ENCODE measurements around the gene ADAD2. TPM values are rescaled to one million over a fixed set of nuclear protein-coding genes. Genes with fewer than 3 reads are reported as not detected.

Gene ADAD2
- total RNA-seq, 1 experiment from 2014 or later, result not detected

GRCh38 chr16:84237994-84238750, 47.2 kb downstream of the ADAD2 start:
- in situ Hi-C loops (cut with HindIII; ENCODE audit: low pct_unique_long_range_greater_than_20kb, low sequenced_read_pairs), result no loop called here
- no peak for DNase-seq (ENCODE audit: low read depth)

GRCh38 chr16:84239141-84239769, 48.3 kb downstream of the ADAD2 start:
- in situ Hi-C loops (cut with HindIII; ENCODE audit: low pct_unique_long_range_greater_than_20kb, low sequenced_read_pairs), result no loop called here
- no peak for DNase-seq (ENCODE audit: low read depth)

GRCh38 chr16:84239909-84240308, 49.0 kb downstream of the ADAD2 start, which contains the start of gene KCNG4:
Gene KCNG4 (minus strand): TSS chr16:84240012. CDS start chr16:84237485, 2,527 bp downstream.
- in situ Hi-C loops (cut with HindIII; ENCODE audit: low pct_unique_long_range_greater_than_20kb, low sequenced_read_pairs), result no loop called here

GRCh38 chr16:84240455-84240854, 49.5 kb downstream of the ADAD2 start:
- in situ Hi-C loops (cut with HindIII; ENCODE audit: low pct_unique_long_range_greater_than_20kb, low sequenced_read_pairs), result no loop called here

More at GRCh38 chr16:84239909-84240308, 49.0 kb downstream of the ADAD2 start, which contains the start of gene KCNG4:
- DNase-seq (ENCODE audit: low read depth), result no peak

GRCh38 chr16:84241778-84242177, 50.8 kb downstream of the ADAD2 start:
- DNase-seq (ENCODE audit: low read depth), result no peak
- in situ Hi-C loops (cut with HindIII; ENCODE audit: low pct_unique_long_range_greater_than_20kb, low sequenced_read_pairs), result no loop called here

More at GRCh38 chr16:84240455-84240854, 49.5 kb downstream of the ADAD2 start:
- no peak for DNase-seq (ENCODE audit: low read depth)

GRCh38 chr16:84242839-84243238, 51.9 kb downstream of the ADAD2 start:
- no peak for DNase-seq (ENCODE audit: low read depth)
- in situ Hi-C loops (cut with HindIII; ENCODE audit: low pct_unique_long_range_greater_than_20kb, low sequenced_read_pairs), result no loop called here

GRCh38 chr16:84243732-84244131, 52.8 kb downstream of the ADAD2 start:
- DNase-seq (ENCODE audit: low read depth), result no peak
- in situ Hi-C loops (cut with HindIII; ENCODE audit: low pct_unique_long_range_greater_than_20kb, low sequenced_read_pairs), result no loop called here

- no peak for DNase-seq (ENCODE audit: low read depth)
- in situ Hi-C loops (cut with HindIII; ENCODE audit: low pct_unique_long_range_greater_than_20kb, low sequenced_read_pairs), result no loop called here
Measured at GRCh38 chr16:84244728-84245127, 53.8 kb downstream of the ADAD2 start.

GRCh38 chr16:84245956-84246678, 55.2 kb downstream of the ADAD2 start:
- no peak for DNase-seq (ENCODE audit: low read depth)
- in situ Hi-C loops (cut with HindIII; ENCODE audit: low pct_unique_long_range_greater_than_20kb, low sequenced_read_pairs), result no loop called here

GRCh38 chr16:84246679-84247077, 55.7 kb downstream of the ADAD2 start:
- DNase-seq (ENCODE audit: low read depth), result no peak
- in situ Hi-C loops (cut with HindIII; ENCODE audit: low pct_unique_long_range_greater_than_20kb, low sequenced_read_pairs), result no loop called here

Other genes with a start within 250 kb of the ADAD2 start
- 65.3 and 69.7 TPM in 2 replicates for gene OSGIN1, start 237.9 kb upstream of the ADAD2 start, total RNA-seq (2014; rRNA removed; shearing (Covaris generic); ENCODE audit: low replicate concordance)
- 0.81 TPM in 1 of 2 replicates, not detected in the other for gene NECAB2, start 222.9 kb upstream of the ADAD2 start, total RNA-seq (2014; rRNA removed; shearing (Covaris generic); ENCODE audit: low replicate concordance)
- gene SLC38A8, start 148.4 kb upstream of the ADAD2 start, total RNA-seq (2014; rRNA removed; shearing (Covaris generic); ENCODE audit: low replicate concordance), result not detected in 2 replicates
- 103 and 106 TPM in 2 replicates for gene MBTPS1, start 74.2 kb upstream of the ADAD2 start, total RNA-seq (2014; rRNA removed; shearing (Covaris generic); ENCODE audit: low replicate concordance)
- gene HSDL1, start 46.0 kb upstream of the ADAD2 start, total RNA-seq (2014; rRNA removed; shearing (Covaris generic); ENCODE audit: low replicate concordance), result 18.2 and 31.8 TPM in 2 replicates
- gene DNAAF1, start 45.8 kb upstream of the ADAD2 start, total RNA-seq (2014; rRNA removed; shearing (Covaris generic); ENCODE audit: low replicate concordance), result 0.64 TPM in 1 of 2 replicates, not detected in the other
- gene TAF1C, start 4.1 kb upstream of the ADAD2 start, total RNA-seq (2014; rRNA removed; shearing (Covaris generic); ENCODE audit: low replicate concordance), result 17.6 and 19.2 TPM in 2 replicates
- gene KCNG4, start 48.9 kb downstream of the ADAD2 start, total RNA-seq (2014; rRNA removed; shearing (Covaris generic); ENCODE audit: low replicate concordance), result not detected in 2 replicates
- not detected in 2 replicates for gene WFDC1, start 103.7 kb downstream of the ADAD2 start, total RNA-seq (2014; rRNA removed; shearing (Covaris generic); ENCODE audit: low replicate concordance)
- not detected in 2 replicates for gene ATP2C2, start 177.4 kb downstream of the ADAD2 start, total RNA-seq (2014; rRNA removed; shearing (Covaris generic); ENCODE audit: low replicate concordance)